T-cell (primary cell): Measurements from ENCODE around the gene FYN. TPM values are rescaled to one million over a fixed set of nuclear protein-coding genes. Genes with fewer than 3 reads are reported as not detected.
A peak's percentile ranks its signal among the peaks of the same experiment; 100 is the strongest.
"Not testable (repeated sequence)": the region's sequence is repeated elsewhere in the genome, so short reads cannot be mapped to it uniquely, and the experiment has no call there.

Experiments used
- ATAC-seq, 4 experiments: fragments of 200-7000 bp in 3 of 4; fragments of 150-1000 bp in 1 of 4; cut with Tn5 transposase; replicated peaks in 1 of 4; 1 replicate in 3 of 4; 2 replicates in 1 of 4; pipeline ENCODE4 v1.10.0; 2021; ENCODE audit warnings: moderate library complexity in 3 of 4, mild to moderate bottlenecking in 2 of 4, moderate number of reproducible peaks in 1 of 4
- CTCF ChIA-PET, 2 donors: fragments of 300-600 bp; sonication (Branson Sonifier 250); formaldehyde crosslinking; loops; one replicate each; lab custom pipeline; 2022; ENCODE audit warnings: antibody characterized with exemption in 2 of 2; lab: Charles Lee
- POLR2A ChIA-PET, 2 donors: fragments of 300-600 bp; sonication (Branson Sonifier 250); formaldehyde crosslinking; loops; one replicate each; lab custom pipeline; 2022; ENCODE audit warnings: antibody characterized with exemption in 2 of 2; lab: Charles Lee
- DNase-seq, 35 experiments: peaks; one replicate each; pipeline versions ENCODE4 v3.0.0 to v3.0.0-alpha.2; 2013 to 2023
- H3K27ac ChIP-seq: one replicate; pipeline ENCODE4 v1.5.1; 2013; ENCODE audit warnings: low read length
- H3K27me3 ChIP-seq, 2 experiments: replicated peaks in 1 of 2; 1 replicate in 1 of 2; 2 replicates in 1 of 2; pipeline versions ENCODE4 v1.6.1 to v1.7.0; 2013; ENCODE audit warnings: low read length in 1 of 2, mixed read lengths in 1 of 2; ENCODE audit not compliant: control insufficient read depth in 2 of 2, insufficient read depth in 2 of 2; ENCODE audit errors: extremely low read depth in 1 of 2
- H3K36me3 ChIP-seq, 2 donors: 1 replicate in 1 of 2; 2 replicates in 1 of 2; pipeline versions ENCODE4 v1.6.1 to v1.7.0; 2013; ENCODE audit warnings: low read length in 1 of 2; ENCODE audit not compliant: control insufficient read depth in 2 of 2, insufficient read depth in 1 of 2; ENCODE audit errors: extremely low read depth in 1 of 2
- H3K4me1 ChIP-seq, 2 experiments: 1 replicate in 1 of 2; 2 replicates in 1 of 2; pipeline versions ENCODE4 v1.6.1 to v1.7.0; 2013; ENCODE audit warnings: low read length in 2 of 2, mixed read lengths in 1 of 2; ENCODE audit not compliant: insufficient read depth in 2 of 2, control insufficient read depth in 1 of 2; ENCODE audit errors: extremely low read depth in 1 of 2
- H3K4me3 ChIP-seq, 2 donors: 1 replicate in 1 of 2; 2 replicates in 1 of 2; pipeline versions ENCODE4 v1.5.1 to v1.7.0; 2013; ENCODE audit warnings: mild to moderate bottlenecking in 2 of 2, low read length in 1 of 2, moderate library complexity in 1 of 2; ENCODE audit not compliant: control insufficient read depth in 1 of 2; ENCODE audit errors: extremely low read depth in 1 of 2
- H3K9me3 ChIP-seq: 2 replicates; pipeline ENCODE4 v1.7.0; 2013
- H3K27ac Mint-ChIP-seq, 2 donors: one replicate each; pipeline ENCODE4 v1.8.0; 2020 to 2021; ENCODE audit warnings: mild to moderate bottlenecking in 2 of 2, mixed read lengths in 2 of 2
- H3K27me3 Mint-ChIP-seq, 2 donors: one replicate each; pipeline ENCODE4 v1.8.0; 2021 to 2022; ENCODE audit warnings: mixed read lengths in 2 of 2
- H3K36me3 Mint-ChIP-seq: one replicate; pipeline ENCODE4 v1.8.0; 2021; ENCODE audit warnings: mixed read lengths
- H3K4me1 Mint-ChIP-seq, 3 donors: one replicate each; pipeline ENCODE4 v1.8.0; 2020 to 2022; ENCODE audit warnings: mixed read lengths in 3 of 3, mild to moderate bottlenecking in 1 of 3
- H3K4me3 Mint-ChIP-seq, 3 donors: one replicate each; pipeline ENCODE4 v1.8.0; 2020 to 2022; ENCODE audit warnings: mild to moderate bottlenecking in 3 of 3, mixed read lengths in 3 of 3, moderate library complexity in 3 of 3
- H3K9me3 Mint-ChIP-seq, 3 donors: one replicate each; pipeline ENCODE4 v1.8.0; 2020 to 2022; ENCODE audit warnings: mixed read lengths in 3 of 3
- WGBS: methylation state at CpG from one replicate; pipeline ENCODE4 v1.1.5; 2013; ENCODE audit warnings: missing lambda C conversion rate; ENCODE audit not compliant: insufficient coverage; 5-methylcytosine and 5-hydroxymethylcytosine counted together
- total RNA-seq, 35 experiments: library from RNA in 6 of 35; stranded (reverse) in 6 of 35; fragments of 120-200 nt in 1 of 35; gene quantifications; one replicate each; pipeline versions ENCODE4 v1.2.1 to v1.2.4 and lab custom pipeline; 2013 to 2026

Gene FYN
- total RNA-seq, 5 donors from 2014 or later (not counting 1 experiment from before 2014, with no cell fraction given) = 466 to 573 (median 534) TPM

- 15% methylated on average over 3 of the region's 5 CpGs for WGBS
- ChIA-PET POLR2A (interaction anchor here (0.5 to 1.5 kb wide), 5 partner anchors 12 to 161 kb away, joined by 3 to 7 read pairs (median 3); no protein-coding TSS in a partner anchor), CTCF (interaction anchor here (0.5 to 1.2 kb wide), 2 partner anchors 12 to 13 kb away, joined by 3 to 5 read pairs; no protein-coding TSS in a partner anchor)
- H3K36me3 Mint-ChIP-seq = peaks cover 20% of the 10 kb centered on the region
- Histone ChIP-seq H3K4me1 (peaks cover 76 to 87% of the 10 kb centered on the region in 2 experiments), H3K36me3 (peaks cover 0 to 2% of the 10 kb centered on the region in 2 donors), H3K4me3 (no peak overlapping the region), H3K27me3 (no peaks in the 10 kb centered on the region), H3K27ac (peak overlapping the region; percentile 95), H3K9me3 (no peaks in the 10 kb centered on the region)
- no peaks in the 10 kb centered on the region for H3K27me3 Mint-ChIP-seq
- H3K9me3 Mint-ChIP-seq = no peaks in the 10 kb centered on the region
- no peak overlapping the region for H3K27ac Mint-ChIP-seq
- H3K4me1 Mint-ChIP-seq = peaks cover 0 to 28% (median 27%) of the 10 kb centered on the region in 3 donors
- ATAC-seq (no peak), DNase-seq (peak in 1 of 35 experiments; percentile 34)
- peak overlapping the region in 1 of 3 donors; percentile 54 for H3K4me3 Mint-ChIP-seq
Measured at GRCh38 chr6:111838749-111839484, 34.3 kb downstream of the FYN start.

GRCh38 chr6:111837641-111838500 lies 35.4 kb downstream of the FYN start:
- Mint-ChIP-seq H3K4me1 (peaks cover 0 to 39% (median 38%) of the 10 kb centered on the region in 3 donors), H3K27ac (no peak overlapping the region), H3K4me3 (peak overlapping the region in 2 of 3 donors; percentile 39 to 57), H3K36me3 (peaks cover 25% of the 10 kb centered on the region), H3K9me3 (no peaks in the 10 kb centered on the region), H3K27me3 (no peaks in the 10 kb centered on the region)
- peak overlapping the region; percentile 95 for H3K27ac ChIP-seq
- POLR2A ChIA-PET = interaction anchor here in 1 of 2 donors (0.6 to 0.7 kb wide), 2 partner anchors 13 to 32 kb away, joined by 3 to 5 read pairs; no protein-coding TSS in a partner anchor
- DNase-seq (peak in 11 of 35 experiments; percentile 15 to 69 (median 36)), ATAC-seq (peak; percentile 47 to 67 (median 58))
- peaks cover 0 to 2% of the 10 kb centered on the region in 2 donors for H3K36me3 ChIP-seq
- H3K4me1 ChIP-seq = peaks cover 78 to 86% of the 10 kb centered on the region in 2 experiments
- H3K9me3 ChIP-seq = no peaks in the 10 kb centered on the region
- peak overlapping the region in 1 of 2 donors; percentile 26 for H3K4me3 ChIP-seq
- CTCF ChIA-PET = interaction anchor here in 1 of 2 donors (0.5 kb wide), 1 partner anchor 85 kb away, joined by 3 read pairs; no protein-coding TSS in a partner anchor
- no peaks in the 10 kb centered on the region for H3K27me3 ChIP-seq
- 5% methylated on average over 6 of the region's 8 CpGs for WGBS

GRCh38 chr6:111837007-111837406 lies 36.2 kb downstream of the FYN start:
- peaks cover 73 to 77% of the 10 kb centered on the region in 2 experiments for H3K4me1 ChIP-seq

GRCh38 chr6:111835807-111836206 lies 37.4 kb downstream of the FYN start:
- peaks cover 65 to 67% of the 10 kb centered on the region in 2 experiments for H3K4me1 ChIP-seq
- H3K9me3 ChIP-seq = no peaks in the 10 kb centered on the region
- DNase-seq (no peak), ATAC-seq (no peak)
- peak overlapping the region in 1 of 3 donors; percentile 39 for H3K4me3 Mint-ChIP-seq
- no peaks in the 10 kb centered on the region for H3K27me3 Mint-ChIP-seq
- peaks cover 0 to 2% of the 10 kb centered on the region in 2 donors for H3K36me3 ChIP-seq
- no peaks in the 10 kb centered on the region for H3K27me3 ChIP-seq
- peak overlapping the region; percentile 95 for H3K27ac ChIP-seq
- ChIA-PET CTCF (no interaction called here), POLR2A (interaction anchor here in 1 of 2 donors (0.7 kb wide), 1 partner anchor 8 kb away, joined by 4 read pairs; no protein-coding TSS in a partner anchor)
- H3K4me3 ChIP-seq = no peak overlapping the region
- H3K9me3 Mint-ChIP-seq = no peaks in the 10 kb centered on the region
- peak overlapping the region in 1 of 2 donors; percentile 77 for H3K27ac Mint-ChIP-seq
- 54% methylated on average over 1 of the region's 1 CpG for WGBS
- peaks cover 25% of the 10 kb centered on the region for H3K36me3 Mint-ChIP-seq
- H3K4me1 Mint-ChIP-seq = peaks cover 2 to 56% (median 50%) of the 10 kb centered on the region in 3 donors

More at GRCh38 chr6:111837007-111837406, 36.2 kb downstream of the FYN start:
- peaks cover 25% of the 10 kb centered on the region for H3K36me3 Mint-ChIP-seq
- no peak overlapping the region for H3K27ac Mint-ChIP-seq
- H3K27ac ChIP-seq = peak overlapping the region; percentile 95
- WGBS = 0% methylated on average over 1 of the region's 6 CpGs
- H3K36me3 ChIP-seq = peaks cover 0 to 2% of the 10 kb centered on the region in 2 donors
- H3K9me3 Mint-ChIP-seq = no peaks in the 10 kb centered on the region
- peak overlapping the region in 2 of 3 donors; percentile 39 to 57 for H3K4me3 Mint-ChIP-seq
- CTCF ChIA-PET = no interaction called here
- ATAC-seq = peak in 3 of 4 experiments; percentile 13 to 56 (median 17)
- H3K27me3 ChIP-seq = no peaks in the 10 kb centered on the region
- DNase-seq = peak in 21 of 35 experiments; percentile 34 to 79 (median 42)
- H3K27me3 Mint-ChIP-seq = no peaks in the 10 kb centered on the region
- POLR2A ChIA-PET = interaction anchor here in 1 of 2 donors (0.6 to 0.7 kb wide), 2 partner anchors 13 to 31 kb away, joined by 3 to 5 read pairs; no protein-coding TSS in a partner anchor
- H3K4me1 Mint-ChIP-seq = peaks cover 0 to 45% (median 42%) of the 10 kb centered on the region in 3 donors
- H3K9me3 ChIP-seq = no peaks in the 10 kb centered on the region
- peak overlapping the region in 1 of 2 donors; percentile 26 for H3K4me3 ChIP-seq

- POLR2A ChIA-PET = interaction anchor here in 1 of 2 donors (0.7 kb wide), 1 partner anchor 8 kb away, joined by 4 read pairs; no protein-coding TSS in a partner anchor
- H3K9me3 Mint-ChIP-seq, H3K36me3 ChIP-seq, H3K9me3 ChIP-seq, H3K27me3 ChIP-seq, H3K4me3 ChIP-seq, H3K27me3 Mint-ChIP-seq, DNase-seq, CTCF ChIA-PET, ATAC-seq: not testable (repeated sequence)
- peaks cover 7 to 60% (median 54%) of the 10 kb centered on the region in 3 donors for H3K4me1 Mint-ChIP-seq
- Histone ChIP-seq H3K27ac (peak overlapping the region; percentile 95), H3K4me1 (peaks cover 61 to 63% of the 10 kb centered on the region in 2 experiments)
- H3K27ac Mint-ChIP-seq = peak overlapping the region in 1 of 2 donors; percentile 77
- peaks cover 29% of the 10 kb centered on the region for H3K36me3 Mint-ChIP-seq
- WGBS = 93% methylated on average over 2 of the region's 7 CpGs
- peak overlapping the region in 1 of 3 donors; percentile 39 for H3K4me3 Mint-ChIP-seq
Measured at GRCh38 chr6:111835398-111835797, 37.9 kb downstream of the FYN start.
